Measurements from ENCODE around the gene SH3RF2. TPM values are rescaled to one million over a fixed set of nuclear protein-coding genes. Genes with fewer than 3 reads are reported as not detected.

Gene SH3RF2
- total RNA-seq, 4 donors from 2014 or later, result 0.26 to 4.1 (median 1.8) TPM

- Histone ChIP-seq H3K4me1 (no peaks in the 10 kb centered on the region), H3K27me3 (no peaks in the 10 kb centered on the region), H3K9me3 (no peaks in the 10 kb centered on the region), H3K36me3 (no peaks in the 10 kb centered on the region), H3K4me3 (no peak overlapping the region), H3K27ac (no peak overlapping the region)
- no peak for TF ChIP-seq POLR2A (IDR thresholded peaks at IDR 0.05)
- TF ChIP-seq, protein P1, sequence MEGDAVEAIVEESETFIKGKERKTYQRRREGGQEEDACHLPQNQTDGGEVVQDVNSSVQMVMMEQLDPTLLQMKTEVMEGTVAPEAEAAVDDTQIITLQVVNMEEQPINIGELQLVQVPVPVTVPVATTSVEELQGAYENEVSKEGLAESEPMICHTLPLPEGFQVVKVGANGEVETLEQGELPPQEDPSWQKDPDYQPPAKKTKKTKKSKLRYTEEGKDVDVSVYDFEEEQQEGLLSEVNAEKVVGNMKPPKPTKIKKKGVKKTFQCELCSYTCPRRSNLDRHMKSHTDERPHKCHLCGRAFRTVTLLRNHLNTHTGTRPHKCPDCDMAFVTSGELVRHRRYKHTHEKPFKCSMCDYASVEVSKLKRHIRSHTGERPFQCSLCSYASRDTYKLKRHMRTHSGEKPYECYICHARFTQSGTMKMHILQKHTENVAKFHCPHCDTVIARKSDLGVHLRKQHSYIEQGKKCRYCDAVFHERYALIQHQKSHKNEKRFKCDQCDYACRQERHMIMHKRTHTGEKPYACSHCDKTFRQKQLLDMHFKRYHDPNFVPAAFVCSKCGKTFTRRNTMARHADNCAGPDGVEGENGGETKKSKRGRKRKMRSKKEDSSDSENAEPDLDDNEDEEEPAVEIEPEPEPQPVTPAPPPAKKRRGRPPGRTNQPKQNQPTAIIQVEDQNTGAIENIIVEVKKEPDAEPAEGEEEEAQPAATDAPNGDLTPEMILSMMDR (IDR thresholded peaks at IDR 0.05), result no peak
- no peak for DNase-seq
- intact Hi-C loops (cut with DNase I; ENCODE audit: low total_unique reads), result no loop called here
Measured at GRCh38 chr5:145983446-145983845, 47.1 kb downstream of the SH3RF2 start.

DNA sequence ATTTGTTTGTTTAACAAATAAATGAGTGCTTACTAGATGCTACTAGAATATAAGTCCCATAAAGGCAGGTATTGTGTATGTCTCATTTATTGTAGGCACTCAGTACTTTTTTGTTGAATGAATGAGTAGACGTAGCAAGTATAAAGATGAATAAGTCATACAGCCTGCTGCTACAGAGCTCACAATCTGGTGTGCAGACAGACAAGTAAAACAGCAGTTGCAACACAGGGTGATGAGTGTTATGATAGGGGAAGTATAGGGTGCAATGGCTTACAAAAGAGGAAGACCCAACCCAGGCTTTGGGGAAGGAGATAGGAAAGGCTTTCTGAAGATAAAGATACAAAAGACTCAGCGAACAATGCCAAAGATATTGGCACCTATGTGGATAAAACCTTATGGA lies 47.7 kb downstream of the SH3RF2 start:
- Histone ChIP-seq H3K27me3 (no peaks in the 10 kb centered on the region), H3K4me1 (no peaks in the 10 kb centered on the region), H3K27ac (no peak overlapping the region), H3K9me3 (no peaks in the 10 kb centered on the region), H3K36me3 (no peaks in the 10 kb centered on the region), H3K4me3 (no peak overlapping the region)
- TF ChIP-seq POLR2A (IDR thresholded peaks at IDR 0.05), result no peak
- TF ChIP-seq, protein P1 (IDR thresholded peaks at IDR 0.05), result no peak
- intact Hi-C loops (cut with DNase I; ENCODE audit: low total_unique reads), result no loop called here
- DNase-seq, result no peak

DNA sequence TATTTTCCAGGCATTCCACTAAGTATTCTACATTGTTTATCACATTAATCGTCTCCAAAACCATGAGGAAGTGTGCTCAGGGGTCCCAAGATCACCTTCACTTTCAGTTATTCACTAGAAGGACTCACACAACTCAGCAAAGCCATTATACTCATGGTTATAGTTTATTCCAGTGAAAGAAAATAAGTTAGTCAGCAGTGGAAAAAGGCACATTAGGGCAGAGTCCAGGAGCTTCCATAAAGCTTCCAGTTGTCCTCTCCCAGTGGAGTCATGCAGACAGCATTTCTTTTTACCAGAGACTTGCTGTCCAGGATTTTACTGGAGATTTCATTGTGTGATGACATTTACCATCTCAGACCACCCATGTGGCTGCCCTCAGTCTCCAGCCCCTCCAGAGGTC lies 51.5 kb downstream of the SH3RF2 start:
- intact Hi-C loops (cut with DNase I; ENCODE audit: low total_unique reads), result no loop called here
- Histone ChIP-seq H3K4me3 (no peak overlapping the region), H3K4me1 (no peaks in the 10 kb centered on the region), H3K36me3 (no peaks in the 10 kb centered on the region), H3K27ac (no peak overlapping the region), H3K27me3 (no peaks in the 10 kb centered on the region), H3K9me3 (no peaks in the 10 kb centered on the region)
- TF ChIP-seq POLR2A (IDR thresholded peaks at IDR 0.05), result no peak
- TF ChIP-seq, protein P1 (IDR thresholded peaks at IDR 0.05), result no peak
- no peak for DNase-seq

DNA sequence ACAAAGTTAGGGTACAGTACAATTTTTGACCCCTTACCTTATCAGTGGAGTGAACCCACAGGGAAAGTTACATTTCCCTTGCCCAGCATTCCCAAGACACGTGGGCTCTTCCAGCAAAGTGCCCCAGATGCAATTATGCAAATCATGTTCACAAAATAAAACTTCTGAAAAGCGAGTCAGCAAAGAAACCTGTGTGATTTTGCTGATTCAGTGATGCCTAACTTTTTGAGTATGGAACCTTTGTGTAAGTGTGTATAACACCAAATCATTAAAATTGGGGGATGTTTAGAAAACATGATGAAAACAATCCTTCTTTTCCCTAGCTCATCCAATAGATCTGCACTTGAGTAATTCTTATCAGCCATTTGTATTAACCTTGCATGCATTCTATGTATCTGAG lies 52.6 kb downstream of the SH3RF2 start:
- Histone ChIP-seq H3K4me3 (no peak overlapping the region), H3K27me3 (no peaks in the 10 kb centered on the region), H3K27ac (no peak overlapping the region), H3K36me3 (no peaks in the 10 kb centered on the region), H3K9me3 (no peaks in the 10 kb centered on the region), H3K4me1 (no peaks in the 10 kb centered on the region)
- intact Hi-C loops (cut with DNase I; ENCODE audit: low total_unique reads), result no loop called here
- DNase-seq, result no peak
- TF ChIP-seq, protein P1 (IDR thresholded peaks at IDR 0.05), result no peak
- TF ChIP-seq POLR2A (IDR thresholded peaks at IDR 0.05), result no peak

DNA sequence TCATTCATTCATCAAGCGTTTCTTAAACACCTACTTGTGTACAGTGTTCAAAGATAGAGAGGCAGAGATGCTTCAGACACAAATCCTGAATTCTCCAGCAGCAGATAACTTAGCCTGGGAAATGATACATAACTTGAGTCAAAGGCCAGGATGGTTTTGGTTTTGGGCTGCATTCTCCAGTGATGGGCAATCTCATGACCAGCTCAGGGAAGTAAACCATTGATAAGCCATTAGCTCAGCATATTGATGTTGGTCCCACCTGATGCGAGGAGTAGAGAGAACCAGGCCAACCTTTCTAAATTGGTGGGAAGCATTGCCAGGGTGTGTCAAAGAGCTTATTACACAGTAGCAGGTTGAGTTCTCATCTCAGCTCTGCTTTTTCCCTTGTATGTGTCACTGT lies 53.0 kb downstream of the SH3RF2 start:
- H3K9me3 ChIP-seq, result no peaks in the 10 kb centered on the region
- no peak for DNase-seq
- H3K36me3 ChIP-seq, result no peaks in the 10 kb centered on the region
- no peaks in the 10 kb centered on the region for H3K4me1 ChIP-seq
- no peak overlapping the region for H3K27ac ChIP-seq
- TF ChIP-seq POLR2A (IDR thresholded peaks at IDR 0.05), result no peak
- TF ChIP-seq, protein P1 (IDR thresholded peaks at IDR 0.05), result no peak
- intact Hi-C loops (cut with DNase I; ENCODE audit: low total_unique reads), result no loop called here
- H3K4me3 ChIP-seq, result no peak overlapping the region
- H3K27me3 ChIP-seq, result no peaks in the 10 kb centered on the region

Measured in uterus (tissue), 4 donors.